Activated CD4-positive, alpha-beta T cell treated with anti-CD3 and anti-CD28 coated beads for 36 hours (primary cell): ENCODE data around the gene HID1. TPM values are rescaled to one million over a fixed set of nuclear protein-coding genes. Genes with fewer than 3 reads are reported as not detected.

ENCODE experiments used
- ATAC-seq: fragments of 200-7000 bp; cut with Tn5 transposase; one replicate; pipeline ENCODE4 v1.10.0; 2021; ENCODE audit warnings: mild to moderate bottlenecking, moderate library complexity
- CTCF ChIA-PET: fragments of 350-600 bp; sonication (Branson Sonifier 250); formaldehyde crosslinking; loops from one replicate; lab custom pipeline; 2021; ENCODE audit warnings: antibody characterized with exemption; lab: Charles Lee
- POLR2A ChIA-PET: fragments of 350-600 bp; sonication (Branson Sonifier 250); formaldehyde crosslinking; loops from one replicate; lab custom pipeline; 2021; ENCODE audit warnings: antibody characterized with exemption, inconsistent platforms; lab: Charles Lee
- DNase-seq: peaks from one replicate; pipeline ENCODE4 v3.0.0-alpha.2; 2020
- H3K27ac Mint-ChIP-seq: one replicate; pipeline ENCODE4 v1.8.0; 2021; ENCODE audit warnings: mixed read lengths
- H3K27me3 Mint-ChIP-seq: one replicate; pipeline ENCODE4 v1.8.0; 2021; ENCODE audit warnings: mixed read lengths
- H3K36me3 Mint-ChIP-seq: one replicate; pipeline ENCODE4 v1.8.0; 2021; ENCODE audit warnings: low read depth, mixed read lengths
- H3K4me1 Mint-ChIP-seq: one replicate; pipeline ENCODE4 v1.8.0; 2021; ENCODE audit warnings: mixed read lengths
- H3K4me3 Mint-ChIP-seq: one replicate; pipeline ENCODE4 v1.8.0; 2021; ENCODE audit warnings: mild to moderate bottlenecking, moderate library complexity, mixed read lengths
- H3K9me3 Mint-ChIP-seq: one replicate; pipeline ENCODE4 v1.8.0; 2021; ENCODE audit warnings: low read depth, mixed read lengths
- intact Hi-C, 2 experiments: fragments of 100-400 bp; cut with DNase I in 1 of 2; cut with micrococcal nuclease in 1 of 2; formaldehyde crosslinking; loops; one replicate each; pipeline versions ENCODE4 v1.14.2 to v1.15.1; 2022 to 2024; cut with DNase I, micrococcal nuclease
- total RNA-seq, 2 experiments: library from RNA; stranded (reverse); gene quantifications; one replicate each; pipeline ENCODE4 v1.2.3, GENCODE V29; 2021

The HID1 gene
- total RNA-seq, 2 experiments from 2014 or later: 1.6 TPM

GRCh38 chr17:74935048-74935447, 37.5 kb downstream of the HID1 start:
- H3K4me3 Mint-ChIP-seq: no peak overlapping the region
- ChIA-PET POLR2A (no interaction called here), CTCF (interaction anchor here (0.7 to 1.2 kb wide), 2 partner anchors 33 to 39 kb away, joined by 3 read pairs; no protein-coding TSS in a partner anchor)
- H3K4me1 Mint-ChIP-seq: no peaks in the 10 kb centered on the region
- intact Hi-C loops: no loop called here
- DNase-seq (no peak), ATAC-seq (no peak)
- peaks cover 47% of the 10 kb centered on the region for H3K27me3 Mint-ChIP-seq
- H3K9me3 Mint-ChIP-seq: no peaks in the 10 kb centered on the region
- H3K27ac Mint-ChIP-seq: no peak overlapping the region
- H3K36me3 Mint-ChIP-seq: no peaks in the 10 kb centered on the region

DNA sequence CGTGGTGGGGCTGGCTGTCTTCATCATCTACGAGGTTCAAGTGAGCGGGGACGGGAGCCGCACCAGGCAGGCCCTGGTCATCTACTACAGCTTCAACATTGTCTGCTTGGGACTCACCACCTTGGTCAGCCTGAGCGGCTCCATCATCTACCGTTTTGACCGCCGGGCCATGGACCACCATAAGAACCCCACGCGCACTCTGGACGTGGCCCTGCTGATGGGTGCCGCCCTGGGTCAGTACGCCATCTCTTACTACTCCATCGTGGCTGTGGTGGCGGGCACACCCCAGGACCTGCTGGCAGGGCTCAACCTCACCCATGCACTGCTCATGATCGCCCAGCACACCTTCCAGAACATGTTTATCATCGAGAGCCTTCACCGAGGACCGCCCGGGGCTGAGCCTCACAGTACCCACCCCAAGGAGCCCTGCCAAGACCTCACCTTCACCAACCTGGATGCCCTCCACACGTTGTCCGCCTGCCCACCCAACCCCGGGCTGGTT, 42.0 kb downstream of the HID1 start:
- no peaks in the 10 kb centered on the region for H3K4me1 Mint-ChIP-seq
- DNase-seq (no peak), ATAC-seq (no peak)
- no peak overlapping the region for H3K27ac Mint-ChIP-seq
- ChIA-PET CTCF (interaction anchor here (1.4 to 1.5 kb wide), 2 partner anchors 12 to 31 kb away, joined by 4 to 6 read pairs; no protein-coding TSS in a partner anchor), POLR2A (no interaction called here)
- H3K27me3 Mint-ChIP-seq: peaks cover 38% of the 10 kb centered on the region
- no peaks in the 10 kb centered on the region for H3K36me3 Mint-ChIP-seq
- intact Hi-C loops: no loop called here
- H3K4me3 Mint-ChIP-seq: no peak overlapping the region
- H3K9me3 Mint-ChIP-seq: no peaks in the 10 kb centered on the region

DNA sequence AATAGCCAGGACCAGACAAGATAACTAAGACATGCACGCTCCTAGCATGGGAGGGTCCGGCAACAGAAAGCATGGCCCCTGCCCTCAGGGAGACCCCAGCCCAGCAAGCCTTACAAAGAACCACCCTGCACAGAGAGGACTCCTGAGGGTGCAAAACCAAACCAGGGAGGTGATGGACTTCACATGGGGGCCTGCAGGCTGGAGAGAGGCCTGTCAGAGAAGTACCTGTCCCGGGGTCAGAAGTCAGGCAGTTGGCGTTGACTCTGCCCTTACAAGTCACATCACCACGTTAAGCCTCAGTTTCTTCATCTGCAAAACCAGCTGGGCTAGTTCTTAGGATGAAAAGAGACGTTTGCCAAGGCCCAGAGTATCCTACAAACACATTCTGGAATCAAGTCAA, 43.8 kb downstream of the HID1 start:
- ATAC-seq (no peak), DNase-seq (no peak)
- no peaks in the 10 kb centered on the region for H3K9me3 Mint-ChIP-seq
- POLR2A ChIA-PET: no interaction called here
- peaks cover 48% of the 10 kb centered on the region for H3K27me3 Mint-ChIP-seq
- CTCF ChIA-PET: interaction anchor here (0.7 to 0.8 kb wide), 2 partner anchors 44 to 821 kb away, joined by 3 read pairs; partner anchors contain the start of gene HID1
- intact Hi-C loops: no loop called here
- H3K36me3 Mint-ChIP-seq: no peaks in the 10 kb centered on the region
- peaks cover 4% of the 10 kb centered on the region for H3K4me1 Mint-ChIP-seq
- no peak overlapping the region for H3K4me3 Mint-ChIP-seq
- H3K27ac Mint-ChIP-seq: no peak overlapping the region

GRCh38 chr17:74925242-74925641, 47.3 kb downstream of the HID1 start:
- peaks cover 42% of the 10 kb centered on the region for H3K27me3 Mint-ChIP-seq
- POLR2A ChIA-PET: no interaction called here

GRCh38 chr17:74924250-74924948, 48.2 kb downstream of the HID1 start, which contains the start of gene OTOP2:
Gene OTOP2 (plus strand): TSS chr17:74924273. CDS start chr17:74924633, 360 bp downstream.
- intact Hi-C loops: no loop called here
- ATAC-seq: peak; percentile 18
- H3K4me3 Mint-ChIP-seq: no peak within 1 kb of the TSS
- peak; percentile 39 for DNase-seq
- no peaks in the 10 kb centered on the region for H3K9me3 Mint-ChIP-seq
- POLR2A ChIA-PET: no interaction called here
- H3K27ac Mint-ChIP-seq: no peak within 1 kb of the TSS
- CTCF ChIA-PET: interaction anchor here (0.7 to 4.1 kb wide), 8 partner anchors 14 to 277 kb away, joined by 3 to 31 read pairs (median 4); no protein-coding TSS in a partner anchor
- H3K4me1 Mint-ChIP-seq: peaks cover 7% of the 10 kb centered on the region
- H3K36me3 Mint-ChIP-seq: no peaks in the 10 kb centered on the region
- H3K27me3 Mint-ChIP-seq: peaks cover 39% of the 10 kb centered on the region

More at GRCh38 chr17:74925242-74925641, 47.3 kb downstream of the HID1 start:
- Mint-ChIP-seq H3K4me3 (no peak overlapping the region), H3K4me1 (peaks cover 7% of the 10 kb centered on the region), H3K36me3 (no peaks in the 10 kb centered on the region), H3K9me3 (no peaks in the 10 kb centered on the region), H3K27ac (no peak overlapping the region)
- CTCF ChIA-PET: interaction anchor here (0.8 to 4.1 kb wide), 4 partner anchors 10 to 174 kb away, joined by 3 to 31 read pairs (median 6); no protein-coding TSS in a partner anchor
- ATAC-seq (no peak), DNase-seq (no peak)
- intact Hi-C loops: no loop called here

- POLR2A ChIA-PET: no interaction called here
- Mint-ChIP-seq H3K27ac (no peak overlapping the region), H3K27me3 (peaks cover 37% of the 10 kb centered on the region), H3K36me3 (no peaks in the 10 kb centered on the region), H3K9me3 (no peaks in the 10 kb centered on the region), H3K4me1 (peaks cover 7% of the 10 kb centered on the region), H3K4me3 (no peak overlapping the region)
- DNase-seq (peak; percentile 87), ATAC-seq (peak; percentile 75)
- CTCF ChIA-PET: interaction anchor here (0.7 to 4.1 kb wide), 8 partner anchors 15 to 278 kb away, joined by 3 to 31 read pairs (median 4); no protein-coding TSS in a partner anchor
- intact Hi-C loops: loop anchor here (1.0 kb wide), 2 partner anchors 35 to 282 kb away; partner anchors contain the start of gene NUP85 (in 1 of the 2)
Measured at GRCh38 chr17:74923538-74924249, 48.9 kb downstream of the HID1 start.

DNA sequence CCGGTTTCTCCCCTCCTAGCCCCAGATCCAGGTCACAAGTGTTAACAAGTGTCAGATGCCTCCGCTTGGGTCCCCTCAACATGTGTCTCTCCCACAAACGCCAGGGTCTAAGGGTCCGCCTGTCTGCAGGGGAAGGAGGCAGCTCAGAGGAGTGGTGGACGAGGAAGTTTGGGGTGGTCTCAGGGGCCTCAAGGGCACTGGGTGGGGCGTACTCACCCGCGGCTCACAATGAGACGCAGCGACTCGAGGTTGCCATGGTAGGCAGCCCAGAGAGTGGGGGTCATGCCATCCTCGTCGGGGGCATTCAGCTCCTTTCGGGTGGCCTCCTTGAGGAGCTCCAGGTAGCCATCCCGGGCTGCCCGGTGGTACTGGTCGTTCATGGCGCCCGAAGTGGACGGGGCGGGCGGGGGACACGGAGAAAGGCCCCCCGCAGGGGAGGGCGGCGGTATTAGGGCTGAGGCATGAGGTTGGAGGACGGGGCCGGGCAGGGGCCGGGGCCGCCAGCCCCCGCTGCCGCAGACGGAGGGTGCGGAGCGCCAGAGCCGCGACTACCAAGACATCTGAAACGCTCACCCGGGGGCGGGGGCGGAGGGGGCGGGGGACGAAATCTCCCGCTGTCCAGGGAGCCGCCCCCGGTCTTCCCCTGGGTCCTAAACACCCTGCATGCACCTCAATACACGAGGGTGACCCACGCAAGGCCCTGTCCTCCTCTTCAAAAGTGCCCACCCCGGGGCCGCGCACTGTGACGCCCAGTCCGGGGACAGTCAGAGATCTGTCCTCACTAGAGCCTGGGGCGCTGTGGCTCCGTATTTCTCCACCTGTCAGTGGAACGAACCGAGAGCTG, 49.6 kb downstream of the HID1 start, which contains the start of gene USH1G:
USH1G (minus strand) TSS at position 562 of the 844 bp plus-strand sequence; CDS start at position 380, 182 bp downstream.
- no peak within 1 kb of the TSS for H3K27ac Mint-ChIP-seq
- peaks cover 7% of the 10 kb centered on the region for H3K4me1 Mint-ChIP-seq
- ATAC-seq: peak; percentile 49
- no peaks in the 10 kb centered on the region for H3K9me3 Mint-ChIP-seq
- no peaks in the 10 kb centered on the region for H3K36me3 Mint-ChIP-seq
- intact Hi-C loops: loop anchor here (1.0 kb wide), 2 partner anchors 35 to 282 kb away; partner anchors contain the start of gene NUP85 (in 1 of the 2)
- H3K27me3 Mint-ChIP-seq: peaks cover 37% of the 10 kb centered on the region
- no peak for DNase-seq
- ChIA-PET POLR2A (no interaction called here), CTCF (interaction anchor here (0.9 to 4.1 kb wide), 5 partner anchors 9 to 38 kb away, joined by 3 to 31 read pairs (median 6); no protein-coding TSS in a partner anchor)
- no peak within 1 kb of the TSS for H3K4me3 Mint-ChIP-seq

GRCh38 chr17:74922172-74922571, 50.4 kb downstream of the HID1 start:
- Mint-ChIP-seq H3K36me3 (no peaks in the 10 kb centered on the region), H3K9me3 (no peaks in the 10 kb centered on the region), H3K27me3 (peaks cover 33% of the 10 kb centered on the region), H3K4me1 (peaks cover 7% of the 10 kb centered on the region), H3K27ac (no peak overlapping the region), H3K4me3 (no peak overlapping the region)
- ATAC-seq: no peak
- intact Hi-C loops: no loop called here
- DNase-seq: no peak
- ChIA-PET CTCF (interaction anchor here (0.9 to 4.1 kb wide), 3 partner anchors 10 to 39 kb away, joined by 3 to 31 read pairs (median 13); no protein-coding TSS in a partner anchor), POLR2A (no interaction called here)

DNA sequence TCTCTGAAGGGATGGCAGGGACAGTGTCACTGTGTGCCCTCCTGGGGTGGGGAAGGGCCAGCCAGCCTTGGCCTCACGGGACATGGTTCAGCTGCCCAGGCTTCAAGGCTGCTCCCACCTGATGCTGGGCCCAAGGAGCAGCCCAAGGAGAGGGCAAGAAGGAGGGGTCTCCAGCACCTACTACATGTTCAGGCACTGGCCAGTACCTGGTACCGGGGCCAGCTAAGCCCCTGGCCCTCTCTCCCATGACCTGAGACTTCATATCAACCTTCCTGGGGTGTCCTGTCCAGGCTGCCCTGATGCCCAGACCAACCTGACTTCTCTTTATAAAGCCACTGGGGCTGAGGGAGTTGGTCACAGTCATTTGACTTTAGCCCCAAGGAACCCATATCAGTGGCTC, 50.8 kb downstream of the HID1 start:
- ATAC-seq (no peak), DNase-seq (no peak)
- ChIA-PET POLR2A (no interaction called here), CTCF (no interaction called here)
- intact Hi-C loops: no loop called here
- Mint-ChIP-seq H3K27ac (no peak overlapping the region), H3K36me3 (no peaks in the 10 kb centered on the region), H3K4me1 (peaks cover 7% of the 10 kb centered on the region), H3K9me3 (no peaks in the 10 kb centered on the region), H3K4me3 (no peak overlapping the region), H3K27me3 (peaks cover 34% of the 10 kb centered on the region)

GRCh38 chr17:74921026-74921681, 51.4 kb downstream of the HID1 start:
- intact Hi-C loops: no loop called here

More at GRCh38 chr17:74921026-74921681, 51.4 kb downstream of the HID1 start:
- Mint-ChIP-seq H3K4me3 (no peak overlapping the region), H3K27me3 (peaks cover 35% of the 10 kb centered on the region), H3K27ac (no peak overlapping the region), H3K36me3 (no peaks in the 10 kb centered on the region), H3K9me3 (no peaks in the 10 kb centered on the region), H3K4me1 (peaks cover 7% of the 10 kb centered on the region)
- POLR2A ChIA-PET: no interaction called here
- CTCF ChIA-PET: interaction anchor here (1.1 to 2.2 kb wide), 2 partner anchors 12 to 36 kb away, joined by 3 to 11 read pairs; no protein-coding TSS in a partner anchor
- ATAC-seq (no peak), DNase-seq (no peak)
